Subcutaneous adipose tissue (tissue), 4 donors: ENCODE results near the gene SMARCA1. TPM values are rescaled to one million over a fixed set of nuclear protein-coding genes. Genes with fewer than 3 reads are reported as not detected.

Experiments
- total RNA-seq, 4 donors: library from RNA; depleted of rRNA; stranded (reverse); fragments of >200 nt; gene quantifications; one replicate each; pipeline ENCODE4 v1.1.0, GENCODE V29; 2016
- TF ChIP-seq, protein P1 (sequence below): fragments of 450-650 bp; IDR thresholded peaks from one replicate; pipeline ENCODE4 v1.5.1; 2016; ENCODE audit warnings: low read depth, mild to moderate bottlenecking, control low read depth, antibody characterized with exemption, moderate library complexity

The SMARCA1 gene
- total RNA-seq, 4 donors from 2014 or later, result 28.8 to 39.9 (median 37.7) TPM

DNA sequence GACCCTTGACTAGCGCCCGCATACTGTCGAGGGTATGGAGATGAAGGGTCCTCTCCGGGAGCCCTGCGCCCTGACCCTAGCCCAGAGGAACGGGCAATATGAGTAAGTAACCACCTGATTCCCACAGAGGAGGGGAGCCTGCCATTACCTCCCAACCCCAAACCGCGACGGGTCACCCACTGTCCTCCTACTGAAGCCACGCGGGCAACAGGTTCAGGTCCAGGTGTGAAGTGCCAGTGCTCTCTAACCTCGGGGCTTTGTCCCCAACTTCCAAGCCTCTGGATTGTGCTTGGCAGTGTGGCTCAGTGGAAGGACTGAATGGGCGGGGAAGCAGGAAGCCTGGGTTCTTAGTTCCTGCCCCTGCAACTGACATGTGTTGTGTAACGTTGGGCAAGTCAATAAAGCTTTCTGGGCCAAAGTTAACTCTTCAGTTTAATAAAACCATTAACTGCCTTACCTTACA, 17.5 kb upstream of the SMARCA1 start:
- TF ChIP-seq, protein P1, sequence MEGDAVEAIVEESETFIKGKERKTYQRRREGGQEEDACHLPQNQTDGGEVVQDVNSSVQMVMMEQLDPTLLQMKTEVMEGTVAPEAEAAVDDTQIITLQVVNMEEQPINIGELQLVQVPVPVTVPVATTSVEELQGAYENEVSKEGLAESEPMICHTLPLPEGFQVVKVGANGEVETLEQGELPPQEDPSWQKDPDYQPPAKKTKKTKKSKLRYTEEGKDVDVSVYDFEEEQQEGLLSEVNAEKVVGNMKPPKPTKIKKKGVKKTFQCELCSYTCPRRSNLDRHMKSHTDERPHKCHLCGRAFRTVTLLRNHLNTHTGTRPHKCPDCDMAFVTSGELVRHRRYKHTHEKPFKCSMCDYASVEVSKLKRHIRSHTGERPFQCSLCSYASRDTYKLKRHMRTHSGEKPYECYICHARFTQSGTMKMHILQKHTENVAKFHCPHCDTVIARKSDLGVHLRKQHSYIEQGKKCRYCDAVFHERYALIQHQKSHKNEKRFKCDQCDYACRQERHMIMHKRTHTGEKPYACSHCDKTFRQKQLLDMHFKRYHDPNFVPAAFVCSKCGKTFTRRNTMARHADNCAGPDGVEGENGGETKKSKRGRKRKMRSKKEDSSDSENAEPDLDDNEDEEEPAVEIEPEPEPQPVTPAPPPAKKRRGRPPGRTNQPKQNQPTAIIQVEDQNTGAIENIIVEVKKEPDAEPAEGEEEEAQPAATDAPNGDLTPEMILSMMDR, result no peak

DNA sequence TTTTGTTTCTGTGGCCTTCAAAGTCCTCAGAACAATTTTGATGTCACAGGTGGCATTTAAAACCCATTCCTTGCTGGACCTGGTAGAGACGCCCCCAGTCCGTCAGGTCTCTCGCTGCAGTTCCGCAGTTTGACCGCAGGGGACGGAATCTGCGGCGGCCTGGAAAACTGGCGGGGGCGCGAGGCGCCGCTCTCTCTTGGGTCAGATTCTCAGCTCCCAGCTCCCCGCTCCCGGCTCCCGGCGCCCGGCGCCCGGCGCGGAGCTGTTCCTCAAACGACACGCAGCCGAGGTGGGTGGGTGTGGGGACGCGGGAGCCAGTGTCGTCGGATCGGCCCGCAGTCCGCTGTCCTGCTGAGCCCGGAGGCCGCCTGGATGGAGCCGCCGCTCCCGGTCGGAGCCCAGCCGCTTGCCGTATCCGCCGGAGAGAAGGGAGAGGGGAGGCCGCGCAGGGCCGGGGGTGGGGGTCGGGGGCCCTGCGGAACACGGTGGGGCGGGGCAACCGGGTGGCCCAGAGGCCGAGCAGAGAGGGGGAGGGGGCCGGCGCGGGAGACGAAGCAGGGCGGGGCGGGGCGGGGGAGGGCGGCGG, 16.9 kb upstream of the SMARCA1 start, which contains the start of gene OCRL:
Gene OCRL, plus strand, starts transcription at position 192 of the 586 bp plus-strand sequence. Its CDS starts 181 bp downstream, at position 373.
- TF ChIP-seq, protein P1, result no peak

DNA sequence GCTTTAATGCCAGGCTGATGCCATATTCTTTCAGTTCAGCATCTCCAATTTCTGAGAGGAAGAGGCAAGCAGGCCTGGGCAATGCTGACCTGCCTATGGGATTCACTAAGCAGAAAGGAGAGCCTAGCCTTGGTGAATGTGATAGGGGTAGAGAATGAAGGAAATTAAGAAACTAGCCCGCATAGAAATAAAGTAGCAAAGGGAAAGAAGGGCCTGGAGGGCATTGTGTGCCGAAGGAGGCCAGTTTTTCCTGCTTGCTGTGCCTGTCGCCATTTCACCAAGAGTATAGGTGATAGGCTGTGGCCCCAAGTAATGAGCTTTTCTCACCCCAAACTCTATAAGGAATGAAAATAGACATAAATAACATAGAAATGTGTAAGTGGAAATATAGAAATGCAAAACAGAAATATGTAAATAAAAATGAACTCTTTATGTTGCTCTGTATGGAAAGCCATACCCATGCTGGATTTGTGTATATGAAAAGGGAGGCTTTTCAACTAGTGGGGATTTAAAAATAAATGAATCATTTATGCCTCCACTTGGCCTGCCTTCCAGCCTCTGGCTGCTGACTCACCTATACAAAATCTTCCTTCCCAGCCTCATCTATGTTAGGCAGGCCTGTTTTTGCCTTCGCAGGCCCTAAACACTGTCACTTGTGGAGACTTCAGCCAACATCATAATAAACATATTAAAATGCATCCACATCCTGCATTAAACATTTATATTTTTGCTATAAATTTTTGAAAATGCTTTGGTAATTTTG, 11.7 kb upstream of the SMARCA1 start:
- TF ChIP-seq, protein P1, result no peak

DNA sequence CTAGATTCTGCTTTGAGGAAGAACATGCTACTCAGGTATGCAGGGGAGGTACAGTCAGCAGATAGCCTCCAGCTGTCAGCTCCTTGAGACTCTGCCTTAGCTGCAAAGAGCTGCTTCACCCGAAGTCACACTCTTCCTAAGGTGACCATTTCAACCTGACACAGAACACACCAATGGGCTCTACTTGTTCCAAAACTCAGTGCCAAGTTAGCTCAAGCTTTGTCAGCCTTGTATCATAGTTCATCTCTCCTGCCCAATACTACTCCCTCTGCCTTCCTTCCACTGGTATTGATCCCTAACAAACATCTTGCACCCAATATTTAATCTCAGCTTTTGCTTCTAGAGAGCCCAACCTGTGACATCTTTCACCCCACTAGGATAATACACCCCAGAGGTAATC, 7.8 kb upstream of the SMARCA1 start:
- TF ChIP-seq, protein P1, result no peak

DNA sequence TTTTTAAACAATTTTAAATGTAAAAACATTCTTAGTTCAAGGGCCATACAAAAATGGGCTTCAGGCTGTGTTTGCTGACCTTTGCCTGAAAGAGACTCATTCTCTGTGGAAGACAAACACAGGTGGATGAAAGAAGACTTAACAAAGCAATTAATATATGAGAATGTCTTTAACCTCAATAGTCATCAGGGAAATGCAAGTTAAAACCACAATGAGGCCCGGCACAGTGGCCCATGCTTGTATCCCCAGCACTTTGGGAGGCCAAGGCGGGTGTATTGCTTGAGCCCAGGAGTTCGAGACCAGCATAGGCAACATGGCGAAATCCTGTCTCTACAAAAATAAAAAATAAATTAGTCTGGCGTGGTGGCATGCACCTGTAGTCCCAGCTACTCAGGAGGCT, 7.1 kb upstream of the SMARCA1 start:
- TF ChIP-seq, protein P1, result no peak

DNA sequence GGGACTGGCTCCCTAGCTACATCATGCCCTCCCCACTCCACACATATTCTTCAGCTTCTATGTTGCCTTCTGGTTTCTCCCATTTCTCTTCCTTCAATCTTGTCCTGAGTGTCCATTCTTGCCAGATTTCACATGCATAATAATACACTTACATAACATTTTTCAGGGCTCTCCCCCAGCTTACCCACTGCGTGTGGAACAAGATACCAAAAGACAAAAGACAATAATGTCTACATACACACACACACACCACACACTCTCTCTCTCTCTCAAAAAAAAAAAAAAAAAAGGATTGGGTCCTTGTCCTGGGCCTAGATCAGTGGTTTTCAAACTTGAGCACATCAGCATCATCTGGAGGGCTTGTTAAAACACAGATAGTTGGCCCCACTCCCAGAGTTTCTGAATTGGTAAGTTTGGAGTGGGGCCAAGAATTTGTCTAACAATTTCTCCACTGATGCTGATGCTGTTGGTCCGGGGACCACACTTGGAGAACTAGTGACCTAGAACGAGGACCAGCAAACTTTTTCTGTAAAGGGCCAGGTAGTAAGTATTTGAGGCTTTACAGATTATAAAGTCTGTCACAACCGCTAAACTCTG, 6.5 kb upstream of the SMARCA1 start:
- TF ChIP-seq, protein P1, result no peak

DNA sequence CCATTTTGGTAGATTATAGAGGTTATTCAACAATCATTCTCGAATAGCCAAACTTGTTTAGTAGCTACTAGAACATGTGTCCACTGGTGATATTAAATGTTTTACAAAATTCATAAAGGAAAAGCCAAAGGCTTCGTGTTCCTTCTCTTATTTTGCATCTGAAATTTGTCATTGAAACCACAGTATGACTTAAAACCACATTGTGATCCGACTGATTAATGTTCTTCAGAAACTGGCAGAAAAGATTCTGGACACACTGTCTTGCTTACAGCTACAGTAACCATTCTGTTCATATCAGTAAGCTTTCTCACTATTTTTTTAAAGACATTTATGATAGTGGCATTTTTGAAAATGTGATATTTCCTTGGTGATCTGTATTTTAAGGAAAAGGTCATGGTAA, 2.6 kb upstream of the SMARCA1 start:
- TF ChIP-seq, protein P1, result no peak
